Kasumi-1 (cell line): ENCODE measurements around the gene ZNF384.

Experiments
- DNase-seq, 2 experiments: peaks; one replicate each; lab custom pipeline; 2025; lab: John Stamatoyannopoulos, UW

Gene ZNF384

DNA sequence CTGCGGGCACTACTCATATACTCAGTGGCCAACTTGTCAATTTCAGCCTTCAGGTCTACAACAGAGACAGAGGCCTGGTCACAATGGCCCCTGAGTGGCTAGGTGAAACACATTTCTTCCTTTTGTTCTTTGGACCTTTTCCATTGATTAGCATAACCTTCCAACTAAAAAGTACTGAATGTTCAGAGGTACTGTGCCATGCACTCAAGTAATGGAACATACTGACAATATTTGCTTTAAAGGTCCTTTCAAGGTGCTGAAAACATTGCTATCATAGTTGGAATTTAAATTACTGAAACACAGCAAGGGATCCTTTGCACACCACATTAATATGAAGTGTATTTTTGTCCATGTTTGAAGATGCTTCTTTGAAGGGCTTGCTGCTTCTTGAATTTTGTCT is 35.8 kb downstream of the ZNF384 start:
- no peak for DNase-seq

DNA sequence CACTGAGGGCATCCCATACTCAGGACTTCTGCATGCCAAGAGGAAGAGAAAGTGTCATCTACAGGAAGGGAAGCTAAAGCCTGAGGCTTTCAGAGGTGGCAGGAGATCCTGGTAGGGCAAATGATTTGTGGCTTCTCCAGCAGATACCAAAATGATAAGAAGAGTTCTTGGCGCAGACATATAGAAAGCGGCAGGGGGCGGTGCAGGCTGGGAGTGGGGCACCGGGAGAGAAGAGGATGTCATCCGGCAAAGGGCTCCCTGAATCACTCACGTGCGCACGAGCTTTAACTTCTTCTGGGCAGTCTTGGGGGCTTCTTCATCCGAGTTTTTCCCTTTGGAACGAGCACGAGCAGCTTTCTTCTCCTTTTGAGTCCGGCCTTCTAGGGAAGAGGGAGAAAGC is 36.8 kb downstream of the ZNF384 start:
- DNase-seq: no peak

DNA sequence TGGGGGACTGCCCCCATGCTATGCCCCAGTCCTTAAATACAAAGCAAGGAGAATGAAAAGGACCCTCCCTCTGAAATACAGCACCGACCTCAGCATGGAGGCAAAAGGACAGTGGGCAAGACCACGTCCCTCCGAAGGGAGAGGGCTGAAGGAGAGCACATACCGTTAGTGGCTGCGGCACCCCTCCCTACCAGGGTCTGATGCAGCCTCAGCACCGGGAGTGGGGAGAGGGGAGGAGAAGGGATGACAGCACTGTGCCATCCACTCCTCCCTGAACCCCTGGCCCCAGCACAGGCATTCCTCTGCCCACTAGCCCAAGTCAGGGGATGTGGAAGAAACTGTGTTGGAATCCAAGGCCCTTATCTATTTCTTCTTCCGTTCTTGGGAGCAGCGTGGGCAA is 38.3 kb downstream of the ZNF384 start:
- no peak for DNase-seq

DNA sequence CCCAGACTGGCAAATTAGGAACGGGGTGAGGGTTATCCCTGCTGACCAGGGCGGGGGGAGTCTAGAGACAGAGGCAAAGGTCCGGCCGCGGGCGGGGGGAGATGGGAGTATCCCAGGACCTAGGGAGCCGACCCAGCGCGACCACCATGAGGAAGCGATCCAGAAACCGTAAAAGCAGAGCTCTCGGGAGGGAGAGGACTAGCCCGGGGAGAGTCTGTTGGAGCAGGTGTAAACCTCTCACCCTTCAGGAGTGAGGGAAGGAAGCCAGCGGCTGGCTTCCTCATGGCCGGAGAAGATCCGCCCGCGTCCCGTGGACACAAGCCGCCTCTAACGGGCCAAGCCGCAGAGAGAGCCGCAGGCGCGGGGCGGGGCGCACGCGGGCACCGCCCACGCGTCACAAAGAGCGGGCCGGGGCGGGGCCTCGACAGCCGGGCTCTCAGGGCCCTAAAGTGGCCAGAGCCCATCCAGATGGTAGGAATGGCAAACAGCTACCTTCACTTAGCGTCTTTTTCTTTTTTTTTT is 42.0 kb downstream of the ZNF384 start, which contains the start of gene ACRBP:
Gene ACRBP (minus strand): TSS at position 350 of the 522 bp plus-strand sequence. CDS start 66 bp downstream, at position 284.
- DNase-seq: no peak

DNA sequence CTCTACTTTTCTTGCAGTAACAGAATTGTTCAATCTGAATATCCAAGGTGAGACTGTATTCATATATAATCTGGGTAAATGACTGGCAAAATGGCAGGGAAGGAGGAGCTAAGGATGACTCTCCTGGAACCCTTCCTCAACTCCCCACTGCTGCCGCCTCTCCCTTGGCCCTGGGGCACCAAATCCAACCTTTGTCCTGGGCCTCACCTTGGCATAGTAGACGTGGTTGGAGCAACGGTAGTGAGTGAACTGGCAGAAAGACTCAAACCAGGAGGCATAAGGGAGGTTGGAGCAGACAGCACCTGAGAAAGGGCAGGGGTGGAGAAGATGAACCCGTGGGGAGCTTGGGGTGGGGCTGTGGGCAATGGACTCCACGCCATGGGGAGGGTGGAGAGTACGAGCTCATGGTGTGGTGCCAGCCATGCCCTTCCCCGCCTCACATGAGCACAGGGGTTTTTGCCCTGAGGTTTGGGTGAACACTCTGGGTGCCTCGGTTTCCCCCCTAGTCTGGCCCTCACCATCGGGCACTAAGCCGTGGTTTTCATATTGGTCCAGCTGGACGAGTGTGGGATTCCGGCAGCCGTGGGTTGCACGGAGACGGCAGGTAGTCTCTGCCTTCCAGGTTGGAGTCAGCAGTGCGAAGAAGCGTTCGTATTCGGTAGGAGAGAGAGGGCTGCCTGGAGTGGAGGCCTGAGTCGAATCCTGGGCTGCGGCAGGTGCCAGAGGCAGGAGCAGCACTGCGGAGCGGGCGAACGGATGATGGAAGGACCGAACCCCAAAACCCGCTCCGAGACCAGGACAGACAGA is 42.7 kb downstream of the ZNF384 start:
- DNase-seq: no peak

DNA sequence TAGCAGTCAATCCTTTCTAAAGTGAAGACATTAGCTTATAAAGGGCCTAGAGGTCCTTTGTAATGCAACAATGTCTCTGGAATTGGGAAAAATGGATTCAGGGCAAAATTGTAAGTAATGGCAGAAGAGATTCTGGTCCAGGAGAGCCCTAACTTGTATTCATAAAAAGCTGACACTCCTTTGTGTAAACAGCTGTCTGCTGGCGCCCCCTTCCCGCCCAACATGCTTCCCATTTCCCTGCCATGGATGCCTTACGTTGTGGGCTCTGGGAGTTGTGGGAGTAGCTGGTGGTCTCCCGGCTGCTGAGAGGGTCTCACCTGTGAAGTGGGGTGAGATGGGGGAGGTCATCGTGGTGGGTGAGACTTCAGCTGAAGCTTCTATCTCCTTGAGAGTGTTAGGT is 44.3 kb downstream of the ZNF384 start:
- no peak for DNase-seq

DNA sequence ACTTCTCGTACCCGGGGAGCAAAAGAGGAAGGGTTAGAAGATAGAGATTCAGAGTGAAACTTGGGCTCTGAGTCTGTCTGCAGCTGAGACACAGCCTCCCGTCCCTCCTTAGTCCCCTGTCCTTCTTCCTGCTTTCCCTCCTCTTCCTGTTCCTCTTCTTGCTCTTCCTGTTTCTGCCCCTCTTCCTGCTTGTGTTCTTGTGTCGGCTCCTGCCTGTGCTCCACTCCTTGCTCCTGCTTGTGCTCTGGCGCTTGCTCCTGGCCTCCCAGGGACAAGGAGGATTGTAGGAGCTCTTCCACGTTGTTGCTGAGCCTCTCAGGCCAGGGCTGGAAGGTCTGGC is 44.9 kb downstream of the ZNF384 start:
- peak; percentile 42 to 53 for DNase-seq

DNA sequence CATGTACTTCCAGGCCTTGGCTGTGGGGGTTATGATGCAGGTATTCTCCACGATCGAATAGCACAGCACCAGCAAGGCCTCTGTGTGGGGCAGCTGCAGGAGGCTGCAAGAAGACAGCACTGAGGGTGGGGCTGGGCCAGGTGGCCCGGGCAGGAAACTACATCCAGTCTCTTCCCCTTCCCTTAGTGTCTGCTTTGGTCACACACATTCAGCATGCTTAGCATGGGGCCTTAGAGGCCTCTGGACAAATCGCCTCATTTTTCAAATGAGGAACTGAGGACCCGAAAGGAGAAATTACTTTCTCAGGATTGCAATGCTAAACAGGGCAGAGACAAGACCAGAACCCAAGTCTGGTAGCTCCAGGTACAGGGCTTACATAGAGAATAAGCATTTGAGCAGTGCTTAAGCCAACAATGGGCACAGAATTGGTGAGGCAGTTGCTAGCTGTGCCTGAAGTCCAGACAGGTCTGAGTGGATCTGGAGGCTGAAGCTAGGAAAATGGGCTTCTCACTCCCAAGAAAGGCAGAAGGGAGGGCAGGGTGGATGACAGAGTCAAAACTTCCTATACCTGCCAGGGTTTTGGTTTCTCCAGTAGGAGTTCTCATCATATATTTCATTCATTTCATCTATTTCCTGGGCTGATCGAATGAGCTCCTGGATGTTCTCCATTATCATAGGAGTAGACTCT is 45.5 kb downstream of the ZNF384 start:
- DNase-seq: no peak

DNA sequence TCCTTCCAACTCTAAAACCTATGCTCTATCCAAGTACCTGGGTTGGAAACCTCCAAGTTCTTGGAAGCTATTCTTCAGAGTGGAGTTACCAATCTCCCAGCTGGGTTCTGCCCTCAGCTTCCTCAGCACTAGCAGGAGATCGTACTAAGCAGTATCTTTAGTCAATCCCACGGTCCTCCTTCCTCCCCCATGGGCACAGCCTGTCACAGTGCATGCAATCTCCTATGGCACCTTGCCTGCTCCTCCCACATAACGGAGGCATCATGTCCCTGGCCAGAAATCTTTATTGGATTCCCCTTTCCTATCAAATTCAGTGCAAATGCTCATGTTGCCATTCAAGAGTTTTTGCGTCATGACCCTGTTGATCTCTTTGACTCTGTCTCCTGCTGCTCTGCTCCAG is 48.0 kb downstream of the ZNF384 start:
- DNase-seq: no peak

DNA sequence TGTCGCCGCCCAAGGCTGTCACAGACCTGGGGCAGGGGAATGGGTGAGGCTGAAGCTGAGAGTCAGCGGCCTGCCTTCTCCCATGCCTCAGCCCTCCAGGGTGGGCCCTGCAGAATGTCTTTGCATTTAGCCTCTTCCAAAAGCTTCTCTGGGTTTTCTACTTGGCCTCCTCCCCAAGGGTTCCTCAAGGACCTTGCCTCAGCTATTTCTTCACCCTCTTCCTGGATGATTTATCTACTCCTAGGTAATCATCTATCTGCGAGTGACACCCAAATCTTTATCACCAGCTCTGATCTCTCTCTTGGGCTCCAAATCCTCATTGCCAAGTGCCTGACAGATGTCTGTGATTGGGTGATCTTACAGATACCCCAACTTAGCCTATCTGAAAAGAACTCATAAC is 48.7 kb downstream of the ZNF384 start:
- DNase-seq: no peak

DNA sequence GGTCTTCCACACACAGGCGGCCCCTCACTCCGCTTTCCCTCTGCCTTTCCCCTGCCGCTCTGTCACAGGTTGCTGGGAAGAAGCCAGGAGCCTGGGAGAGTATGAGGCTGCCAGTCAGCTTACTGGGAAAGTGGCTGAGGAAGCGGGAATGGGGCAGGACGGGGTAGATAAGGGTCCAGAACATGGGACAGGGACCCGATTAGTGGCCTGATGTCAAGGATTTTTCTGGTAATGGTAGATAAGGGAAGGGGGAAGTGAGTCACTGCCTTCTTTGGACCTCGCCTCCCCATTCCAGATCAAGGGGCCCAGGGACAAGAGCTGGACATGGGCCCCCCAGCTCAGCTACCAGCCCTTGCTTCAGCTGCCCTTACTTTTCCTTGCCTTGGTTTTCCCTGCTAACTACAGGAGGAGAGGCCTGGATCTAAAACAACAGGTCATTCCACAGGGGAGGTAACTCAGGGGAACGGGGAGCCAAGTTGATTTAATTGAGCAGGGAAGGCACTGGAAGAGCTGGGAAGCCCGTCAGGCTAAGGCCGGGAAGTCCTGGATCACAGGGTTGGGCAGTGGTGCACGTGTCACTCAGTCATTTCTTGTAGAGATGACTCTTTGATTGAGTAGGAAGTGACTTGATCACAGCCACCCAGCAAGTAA is 49.9 kb downstream of the ZNF384 start:
- DNase-seq: no peak

DNA sequence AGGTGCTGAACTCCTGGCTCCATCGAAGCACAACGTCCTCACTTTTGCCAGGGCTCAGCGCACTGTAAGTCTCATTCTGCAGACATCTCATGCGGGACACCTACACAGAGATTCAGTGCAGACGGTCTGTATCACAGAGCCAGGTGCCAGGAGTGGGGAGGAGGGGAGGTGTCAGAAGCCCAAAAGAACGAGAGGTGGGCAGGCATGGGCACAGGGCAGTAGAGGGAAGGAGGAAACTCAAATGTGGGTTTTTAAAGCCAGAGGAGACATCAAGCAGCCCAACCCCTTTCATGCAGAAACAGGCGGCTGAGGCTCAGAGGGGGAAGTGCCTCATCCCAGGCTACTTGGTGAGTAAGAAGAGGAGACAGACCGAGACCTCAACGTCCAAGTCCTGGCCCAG is 50.9 kb downstream of the ZNF384 start:
- peak; percentile 52 to 55 for DNase-seq

DNA sequence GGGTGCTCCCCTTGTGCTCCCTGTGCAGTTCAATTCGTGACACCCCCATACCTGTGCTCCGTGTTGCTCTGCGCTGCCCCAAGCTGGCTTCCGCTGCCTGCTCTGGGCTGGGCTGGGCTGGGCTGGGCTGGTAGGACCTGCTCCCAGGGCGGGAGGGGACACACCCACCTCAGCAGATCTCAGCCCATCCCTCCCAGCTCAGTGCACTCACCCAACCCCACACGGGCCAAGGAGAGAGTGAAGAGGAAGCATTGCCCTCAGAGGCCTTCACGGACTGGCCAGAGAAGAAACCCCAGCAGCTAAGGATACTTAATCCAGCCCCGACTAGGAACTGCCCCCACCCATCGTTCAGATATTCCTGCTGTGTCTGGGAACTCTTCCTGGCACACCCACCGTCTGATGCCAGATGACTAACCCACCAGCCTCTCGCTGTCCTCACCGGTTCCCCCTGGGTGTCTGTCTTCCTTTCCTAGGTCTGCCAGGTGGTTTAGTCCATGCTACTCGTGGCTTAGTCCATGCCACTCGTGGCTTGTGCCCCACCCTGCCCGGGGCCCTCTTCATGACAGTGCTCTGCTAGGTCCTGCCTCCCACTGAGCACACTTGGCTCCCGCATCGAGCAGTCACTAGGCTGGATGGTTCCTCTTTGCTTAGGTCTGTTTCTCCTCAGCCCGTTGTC is 53.2 kb downstream of the ZNF384 start, which contains the start of gene LPAR5:
Gene LPAR5 (minus strand): TSS at position 104 of the 676 bp plus-strand sequence. CDS start 14,711 bp downstream, outside the sequence.
- DNase-seq: no peak

DNA sequence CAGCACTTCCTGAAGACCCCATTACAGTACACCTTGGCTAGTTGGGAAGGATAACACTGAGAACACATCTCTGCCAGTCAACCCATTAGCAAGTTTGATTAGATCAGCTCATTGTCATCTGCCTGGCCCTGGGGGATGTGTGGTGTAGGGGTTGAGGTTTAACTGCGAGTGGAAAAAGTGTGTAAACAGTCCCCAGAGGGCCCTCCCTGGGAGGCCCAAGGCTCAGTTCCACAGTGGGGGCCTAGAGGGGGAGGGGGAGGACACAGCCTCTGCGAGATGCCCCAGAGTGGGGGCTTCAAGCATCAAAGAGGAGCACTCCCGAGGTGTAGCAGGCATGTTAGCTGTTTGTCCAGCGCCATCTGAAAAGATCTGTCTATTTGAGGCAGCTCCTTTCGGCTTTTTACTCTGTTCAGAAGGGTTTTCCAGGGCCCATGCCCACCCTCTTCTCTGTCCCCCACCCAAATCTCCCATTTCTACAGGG is 53.8 kb downstream of the ZNF384 start:
- DNase-seq: no peak

DNA sequence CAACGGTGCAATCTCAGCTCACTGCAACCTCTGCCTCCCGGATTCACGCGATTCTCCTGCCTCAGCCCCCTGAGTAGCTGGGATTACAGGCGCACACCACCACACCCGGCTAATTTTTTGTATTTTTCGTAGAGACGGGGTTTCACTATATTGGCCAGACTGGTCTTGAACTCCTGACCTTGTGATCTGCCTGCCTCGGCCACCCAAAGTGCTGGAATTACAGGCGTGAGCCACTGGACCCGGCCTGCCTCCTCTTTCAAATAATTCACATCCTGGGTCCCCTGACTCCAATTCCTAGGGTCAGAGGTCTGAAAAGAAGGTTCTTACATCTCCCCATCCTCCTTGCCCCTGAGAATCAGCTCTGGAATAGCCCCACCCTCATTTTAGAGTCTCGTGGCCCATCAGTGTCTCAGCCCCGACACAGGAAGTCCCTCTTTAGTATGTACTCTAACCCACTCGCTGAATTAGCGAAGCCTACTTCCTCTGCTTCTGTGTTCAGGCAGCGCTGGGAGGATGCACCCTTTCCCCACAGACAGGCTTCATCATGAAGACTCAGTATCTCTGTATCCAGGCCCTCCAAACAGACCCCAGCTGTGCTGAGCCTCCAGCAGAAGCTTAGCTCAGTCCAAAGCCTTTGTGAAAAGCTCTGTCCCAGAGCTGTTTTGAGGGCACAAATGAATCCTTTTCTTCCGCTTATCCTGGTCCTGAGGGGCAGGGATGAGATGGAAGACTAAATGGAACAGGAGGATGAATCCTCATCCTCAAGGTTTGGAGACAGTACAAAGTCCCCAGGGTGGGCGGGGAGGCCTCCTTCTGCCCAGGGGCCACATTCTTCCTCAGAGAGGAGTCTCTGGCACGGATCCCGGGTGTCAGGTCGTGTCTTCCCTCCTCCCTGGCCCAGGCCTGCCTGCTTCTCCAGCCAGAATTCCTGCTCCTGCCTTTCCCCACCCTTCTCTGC is 56.9 kb downstream of the ZNF384 start:
- DNase-seq: peak; percentile 43 to 65

DNA sequence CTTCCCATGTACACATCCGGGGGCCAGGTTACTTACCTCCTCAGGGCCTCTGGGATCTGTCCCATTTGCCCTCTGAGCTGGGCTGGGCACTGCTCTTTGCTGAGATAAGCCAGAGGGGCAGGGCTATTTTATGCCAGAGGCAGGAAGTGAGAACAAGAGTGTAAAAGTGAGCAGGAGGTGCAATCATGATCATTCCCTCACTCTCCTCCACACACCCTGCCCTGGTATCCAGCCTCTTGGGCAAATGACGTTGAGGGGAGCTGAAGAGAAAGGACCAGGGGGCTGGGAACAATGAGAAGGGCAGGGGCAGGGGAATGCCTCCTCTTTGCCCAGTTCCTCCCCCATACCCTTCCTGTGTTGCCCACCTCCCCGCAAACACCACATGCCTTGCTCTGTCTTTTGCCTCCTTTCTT is 57.6 kb downstream of the ZNF384 start:
- no peak for DNase-seq

DNA sequence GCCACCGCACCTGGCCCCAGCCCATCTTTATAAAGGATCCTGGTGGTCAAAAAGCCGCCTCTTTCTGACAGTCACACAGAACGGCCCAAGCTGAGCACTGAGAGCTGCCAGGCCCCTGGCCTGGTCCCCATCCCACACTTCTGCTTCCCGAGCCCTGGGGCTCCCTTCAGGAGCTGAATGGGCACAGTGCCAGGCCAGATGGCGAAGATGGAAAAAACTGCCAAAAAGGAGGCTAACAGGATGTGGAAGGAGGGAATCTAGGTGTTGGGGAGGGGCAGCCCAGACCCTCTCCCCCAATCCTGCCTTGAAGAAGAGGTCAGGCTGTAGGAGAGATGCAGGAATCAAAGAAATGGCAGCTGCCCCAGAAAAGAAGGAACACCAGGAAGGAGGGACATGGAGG is 58.4 kb downstream of the ZNF384 start:
- no peak for DNase-seq

DNA sequence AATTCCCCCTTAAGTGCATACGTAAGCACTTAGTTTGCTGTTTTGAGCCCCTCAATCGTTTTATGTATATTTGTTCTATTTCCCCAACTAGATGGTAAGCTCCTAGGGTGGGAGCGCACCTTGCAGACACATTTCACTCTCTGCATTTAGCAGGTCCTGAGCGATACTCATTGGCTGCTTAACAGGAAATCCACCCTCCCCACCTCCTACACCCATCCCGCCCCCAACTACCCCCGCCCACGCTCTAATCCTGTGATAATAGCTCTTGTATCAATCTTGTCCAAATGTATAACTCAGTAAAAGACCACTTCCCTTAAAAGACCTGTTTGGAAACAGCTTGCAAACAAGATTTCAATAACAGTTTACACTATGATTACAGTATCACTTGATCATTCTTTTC is 61.6 kb downstream of the ZNF384 start:
- no peak for DNase-seq

DNA sequence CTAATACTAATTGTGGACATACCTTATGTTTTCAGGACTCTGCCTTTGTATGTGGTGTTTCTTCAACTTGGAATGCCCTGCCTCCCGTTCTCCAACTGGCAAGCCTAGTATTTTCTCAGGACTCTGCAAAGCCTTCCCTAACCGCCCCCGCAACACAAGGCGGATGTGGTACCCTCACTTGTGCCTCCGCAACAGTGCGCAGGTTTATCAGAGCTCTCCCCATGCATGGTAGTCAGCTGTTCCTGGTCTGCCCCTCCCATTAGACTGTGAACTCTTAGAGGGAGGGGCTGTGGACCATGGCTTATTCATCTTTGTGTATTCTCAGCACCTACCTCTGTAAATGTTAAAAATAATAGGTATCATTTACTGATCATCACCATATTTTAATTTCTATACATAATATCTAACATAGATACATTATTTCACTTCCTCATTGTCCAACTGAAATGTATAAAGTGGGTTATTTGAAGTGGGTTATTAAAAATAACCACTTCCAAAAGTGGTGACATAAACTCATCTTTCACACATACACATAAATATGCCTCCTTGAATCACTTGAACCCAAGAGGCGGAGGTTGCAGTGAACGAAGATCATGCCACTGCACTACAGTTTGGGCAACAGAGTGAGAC is 62.4 kb downstream of the ZNF384 start:
- DNase-seq: peak; percentile 33 to 41

DNA sequence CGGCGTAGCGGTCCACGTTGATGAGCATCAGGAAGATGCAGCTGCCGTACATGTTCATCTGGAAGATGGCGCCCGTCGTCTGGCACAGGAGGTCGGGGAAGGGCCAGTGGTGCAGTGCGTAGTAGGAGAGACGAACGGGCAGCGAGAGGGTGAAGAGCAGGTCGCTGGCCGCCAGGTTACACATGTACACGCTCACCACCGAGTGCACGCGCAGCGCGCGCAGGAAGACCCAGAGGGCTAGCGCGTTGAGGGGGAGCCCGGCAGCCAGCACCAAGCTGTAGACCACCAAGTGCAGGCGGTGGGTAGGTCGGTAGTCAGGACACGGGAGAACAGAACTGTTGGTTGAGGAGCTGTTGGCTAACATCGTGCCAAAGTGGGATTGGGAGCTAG is 68.3 kb downstream of the ZNF384 start:
- DNase-seq: no peak
